NCI-H1930 (cell line): ENCODE measurements around the gene METTL22.

Experiments used
- DNase-seq, 2 experiments: peaks; one replicate each; lab custom pipeline; 2025; lab: John Stamatoyannopoulos, UW

The METTL22 gene

GRCh38 chr16:8694795-8695728 lies 73.6 kb downstream of the METTL22 start:
- no peak for DNase-seq

DNA sequence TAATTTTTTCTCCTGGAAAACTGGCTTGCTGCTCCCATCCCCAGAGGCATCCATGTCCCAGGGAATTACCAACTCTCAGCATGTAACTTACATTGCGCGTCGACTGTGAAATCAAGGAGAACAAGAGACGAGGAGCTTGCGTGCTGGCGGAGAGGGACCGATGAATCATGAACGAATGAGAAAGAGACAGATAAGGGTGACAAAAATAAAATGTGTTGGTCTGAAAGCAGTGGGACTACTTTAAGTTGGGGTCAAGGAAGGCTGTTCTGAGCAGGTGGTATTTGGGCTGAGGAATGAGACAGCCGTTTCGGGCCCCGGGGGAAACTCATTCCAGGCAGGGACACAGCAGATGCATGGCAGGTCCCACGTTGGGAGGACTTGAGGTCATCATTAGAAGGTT lies 75.4 kb downstream of the METTL22 start:
- DNase-seq = no peak

DNA sequence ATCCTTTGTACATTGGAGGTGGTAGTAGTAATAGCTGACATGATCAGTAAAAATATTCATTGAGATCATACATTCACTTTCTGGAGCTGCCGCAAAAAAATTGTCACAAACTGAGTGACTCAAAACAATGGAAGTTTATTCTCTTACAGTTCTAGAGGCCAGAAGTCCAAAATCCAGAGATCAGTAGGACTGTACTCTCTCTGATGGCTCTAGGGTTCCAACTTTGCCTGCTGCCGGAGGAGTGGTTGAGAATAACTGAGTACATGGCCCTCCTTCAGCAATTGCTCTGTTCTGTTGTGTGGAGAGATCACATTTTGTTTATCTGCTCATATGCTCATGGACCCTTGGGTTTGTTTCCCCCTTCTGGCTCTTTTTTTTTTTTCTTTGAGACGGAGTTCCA lies 76.5 kb downstream of the METTL22 start:
- no peak for DNase-seq
